B cell (primary cell): ENCODE measurements around the gene DVL2. TPM values are rescaled to one million over a fixed set of nuclear protein-coding genes. Genes with fewer than 3 reads are reported as not detected.

Experiments used
- ATAC-seq: fragments of 200-7000 bp; cut with Tn5 transposase; one replicate; pipeline ENCODE4 v1.10.0; 2021; ENCODE audit warnings: low read depth, mild to moderate bottlenecking, moderate number of reproducible peaks, moderate library complexity
- CTCF ChIA-PET: fragments of 350-600 bp; sonication (Branson Sonifier 250); formaldehyde crosslinking; loops from one replicate; lab custom pipeline; 2021; ENCODE audit warnings: antibody characterized with exemption, inconsistent platforms; lab: Charles Lee
- POLR2A ChIA-PET: fragments of 350-600 bp; sonication (Branson Sonifier 250); formaldehyde crosslinking; loops from one replicate; lab custom pipeline; 2021; ENCODE audit warnings: antibody characterized with exemption; lab: Charles Lee
- DNase-seq: peaks from one replicate; pipeline ENCODE4 v3.0.0; 2013
- H2AFZ ChIP-seq: 2 replicates; pipeline ENCODE4 v1.6.1; 2012; ENCODE audit warnings: mild to moderate bottlenecking, low read depth, low read length; ENCODE audit not compliant: insufficient read depth, poor library complexity, severe bottlenecking
- H3K27ac ChIP-seq, 2 donors: 1 replicate in 1 of 2; 2 replicates in 1 of 2; pipeline ENCODE4 v1.5.1; 2012 to 2013; ENCODE audit warnings: low read length in 2 of 2, mild to moderate bottlenecking in 2 of 2, moderate library complexity in 1 of 2
- H3K27me3 ChIP-seq, 4 experiments: fragments of 200-600 bp in 1 of 4; sonication (generic) in 1 of 4; replicated peaks in 1 of 4; 1 replicate in 2 of 4; 2 replicates in 2 of 4; pipeline versions ENCODE4 v1.6.1 to v1.7.0; 2013 to 2016; ENCODE audit warnings: low read length in 3 of 4, mild to moderate bottlenecking in 2 of 4, mixed read lengths in 1 of 4, moderate library complexity in 1 of 4; ENCODE audit not compliant: insufficient read depth in 4 of 4, control insufficient read depth in 3 of 4; ENCODE audit errors: control extremely low read depth in 1 of 4
- H3K36me3 ChIP-seq, 2 experiments: replicated peaks in 1 of 2; 1 replicate in 1 of 2; 2 replicates in 1 of 2; pipeline versions ENCODE4 v1.6.1 to v1.7.1; 2013; ENCODE audit warnings: low read length in 1 of 2; ENCODE audit not compliant: insufficient read depth in 2 of 2, control insufficient read depth in 1 of 2; ENCODE audit errors: control extremely low read depth in 1 of 2, extremely low read depth in 1 of 2
- H3K4me1 ChIP-seq, 2 donors: fragments of 200-600 bp in 1 of 2; sonication (generic) in 1 of 2; 1 replicate in 1 of 2; 2 replicates in 1 of 2; pipeline versions ENCODE4 v1.5.1 to v1.6.1; 2013 to 2017; ENCODE audit warnings: low read length in 2 of 2; ENCODE audit not compliant: control insufficient read depth in 2 of 2, insufficient read depth in 2 of 2
- H3K4me2 ChIP-seq: replicated peaks from 2 replicates; pipeline ENCODE3; 2012; ENCODE audit warnings: mild to moderate bottlenecking, low read depth, low read length; ENCODE audit not compliant: poor library complexity, severe bottlenecking
- H3K4me3 ChIP-seq, 5 experiments: fragments of 200-600 bp in 1 of 5; sonication (generic) in 1 of 5; 1 replicate in 3 of 5; 2 replicates in 2 of 5; pipeline versions ENCODE4 v1.5.1 to v1.7.0; 2011 to 2016; ENCODE audit warnings: low read length in 4 of 5, mild to moderate bottlenecking in 4 of 5, low read depth in 2 of 5, control low read depth in 1 of 5, moderate library complexity in 1 of 5; ENCODE audit not compliant: insufficient read depth in 1 of 5; ENCODE audit errors: control extremely low read depth in 1 of 5, extremely low read depth in 1 of 5
- H3K79me2 ChIP-seq: fragments of 200-600 bp; sonication (generic); one replicate; pipeline ENCODE4 v1.6.0; 2016; ENCODE audit warnings: low read length; ENCODE audit not compliant: control insufficient read depth, insufficient read depth
- H3K9ac ChIP-seq: fragments of 200-600 bp; sonication (generic); 2 replicates; pipeline ENCODE4 v1.6.1; 2017; ENCODE audit warnings: mild to moderate bottlenecking, low read length, moderate library complexity
- H3K9me3 ChIP-seq, 3 donors: one replicate each; pipeline versions ENCODE4 v1.6.1 to v1.7.1; 2013; ENCODE audit warnings: low read length in 2 of 3; ENCODE audit not compliant: control insufficient read depth in 2 of 3, insufficient read depth in 1 of 3; ENCODE audit errors: control extremely low read depth in 1 of 3
- H4K20me1 ChIP-seq: 2 replicates; pipeline ENCODE4 v1.6.0; 2012; ENCODE audit warnings: mild to moderate bottlenecking, low read length; ENCODE audit not compliant: insufficient read depth, control insufficient read depth, poor library complexity, severe bottlenecking
- H3K27ac Mint-ChIP-seq: one replicate; pipeline ENCODE4 v1.8.0; 2021; ENCODE audit warnings: mixed read lengths
- H3K27me3 Mint-ChIP-seq: one replicate; pipeline ENCODE4 v1.8.0; 2021; ENCODE audit warnings: mixed read lengths
- H3K4me1 Mint-ChIP-seq: one replicate; pipeline ENCODE4 v1.8.0; 2021; ENCODE audit warnings: mixed read lengths
- H3K4me3 Mint-ChIP-seq: one replicate; pipeline ENCODE4 v1.8.0; 2021; ENCODE audit warnings: mixed read lengths
- H3K9me3 Mint-ChIP-seq: one replicate; pipeline ENCODE4 v1.8.0; 2022; ENCODE audit warnings: mixed read lengths; ENCODE audit not compliant: insufficient read depth
- CTCF ChIP-seq: fragments of 200-600 bp; IDR thresholded peaks from one replicate; pipeline ENCODE4 v1.8.0; 2022; ENCODE audit warnings: antibody characterized with exemption, mild to moderate bottlenecking
- EZH2 ChIP-seq: IDR thresholded peaks from 2 replicates; pipeline ENCODE4 v1.6.1; 2012; ENCODE audit warnings: borderline replicate concordance, low read depth, mild to moderate bottlenecking, moderate library complexity, low read length; ENCODE audit not compliant: insufficient read depth, poor library complexity, severe bottlenecking
- WGBS: methylation state at CpG from one replicate; pipeline ENCODE4 v1.1.5; 2013; ENCODE audit warnings: missing lambda C conversion rate; ENCODE audit not compliant: insufficient coverage; 5-methylcytosine and 5-hydroxymethylcytosine counted together
- intact Hi-C: fragments of 100-400 bp; cut with micrococcal nuclease; formaldehyde crosslinking; loops from one replicate; pipeline ENCODE4 v1.10.0; 2022
- polyA plus RNA-seq: library from polyadenylated mRNA; depleted of rRNA; stranded (reverse); fragments of >200 nt; gene quantifications from 2 replicates; pipeline ENCODE4 v1.2.3, GENCODE V29; 2012
- total RNA-seq, 2 donors: library from RNA; stranded (reverse); fragments of 120-200 nt in 1 of 2; gene quantifications; 1 replicate in 1 of 2; 2 replicates in 1 of 2; pipeline versions ENCODE4 v1.2.3 to v1.2.4, GENCODE V29; 2013 to 2022

The DVL2 gene
- total and polyA plus RNA-seq, 2 donors (not counting 1 experiment from before 2014, with no cell fraction given): 22.5 to 104 TPM

- WGBS: 96% methylated on average over 9 of the region's 21 CpGs
These were observed 8.5 kb downstream of the DVL2 start for GRCh38 chr17:7225711-7226331.

More at GRCh38 chr17:7225711-7226331, 8.5 kb downstream of the DVL2 start:
- Mint-ChIP-seq H3K4me1 (peaks cover 7% of the 10 kb centered on the region), H3K27ac (no peak overlapping the region), H3K27me3 (no peaks in the 10 kb centered on the region), H3K9me3 (no peaks in the 10 kb centered on the region), H3K4me3 (no peak overlapping the region)
- ATAC-seq: no peak
- TF ChIP-seq EZH2 (no peak), CTCF (no peak)
- H3K27me3 ChIP-seq: no peaks in the 10 kb centered on the region
- intact Hi-C loops: no loop called here
- H3K9ac ChIP-seq: no peak overlapping the region
- ChIA-PET CTCF (interaction anchor here (0.5 kb wide), 1 partner anchor 70 kb away, joined by 4 read pairs; no protein-coding TSS in a partner anchor), POLR2A (interaction anchor here (0.6 kb wide), 1 partner anchor 12 kb away, joined by 3 read pairs; no protein-coding TSS in a partner anchor)
- peaks cover 11% of the 10 kb centered on the region for H3K79me2 ChIP-seq
- H3K36me3 ChIP-seq: peaks cover 0 to 78% of the 10 kb centered on the region in 2 experiments
- H2AFZ ChIP-seq: no peak overlapping the region
- no peak overlapping the region for H3K4me2 ChIP-seq
- no peak for DNase-seq
- H3K4me1 ChIP-seq: peaks cover under 1 to 5% of the 10 kb centered on the region in 2 donors
- H3K9me3 ChIP-seq: no peaks in the 10 kb centered on the region
- no peak overlapping the region for H3K27ac ChIP-seq
- no peaks in the 10 kb centered on the region for H4K20me1 ChIP-seq
- no peak overlapping the region for H3K4me3 ChIP-seq
